Right atrium auricular region (tissue), 2 donors: ENCODE data around the gene CD48. TPM values are rescaled to one million over a fixed set of nuclear protein-coding genes. Genes with fewer than 3 reads are reported as not detected.
"Not testable (repeated sequence)": the region's sequence is repeated elsewhere in the genome, so short reads cannot be mapped to it uniquely, and the experiment has no call there.

Source experiments
- DNase-seq: peaks from one replicate; pipeline ENCODE4 v3.0.0-alpha.2; 2019; ENCODE audit warnings: low spot score
- H3K27ac ChIP-seq, 2 donors: fragments of 200-600 bp; sonication (generic); 1 replicate in 1 of 2; 2 replicates in 1 of 2; pipeline ENCODE4 v1.5.1; 2016 to 2019
- H3K27me3 ChIP-seq, 2 donors: fragments of 200-600 bp; sonication (generic); one replicate each; pipeline versions ENCODE4 v1.5.1 to v1.6.0; 2017 to 2019
- H3K36me3 ChIP-seq: fragments of 200-600 bp; sonication (generic); one replicate; pipeline ENCODE4 v1.5.1; 2016
- H3K4me1 ChIP-seq, 2 donors: fragments of 200-600 bp; sonication (generic); one replicate each; pipeline versions ENCODE4 v1.5.1 to v1.6.0; 2017 to 2019
- H3K4me3 ChIP-seq, 2 donors: fragments of 200-600 bp; sonication (generic); 1 replicate in 1 of 2; 2 replicates in 1 of 2; pipeline ENCODE4 v1.5.1; 2017 to 2019; ENCODE audit warnings: mild to moderate bottlenecking in 1 of 2, moderate library complexity in 1 of 2
- H3K9me3 ChIP-seq, 2 donors: fragments of 200-600 bp; sonication (generic); one replicate each; pipeline ENCODE4 v1.5.1; 2019
- total RNA-seq, 2 donors: library from RNA; depleted of rRNA; stranded (reverse); fragments of >200 nt; gene quantifications; one replicate each; pipeline ENCODE4 v1.1.0, GENCODE V29; 2016
- TF ChIP-seq, protein P1 (sequence below), 2 donors: fragments of 200-600 bp; sonication (generic); IDR thresholded peaks; one replicate each; pipeline ENCODE4 v1.5.1; 2019; ENCODE audit warnings: antibody characterized with exemption in 2 of 2

CD48 gene
- total RNA-seq, 2 donors from 2014 or later: 1.2 to 3.2 TPM

DNA sequence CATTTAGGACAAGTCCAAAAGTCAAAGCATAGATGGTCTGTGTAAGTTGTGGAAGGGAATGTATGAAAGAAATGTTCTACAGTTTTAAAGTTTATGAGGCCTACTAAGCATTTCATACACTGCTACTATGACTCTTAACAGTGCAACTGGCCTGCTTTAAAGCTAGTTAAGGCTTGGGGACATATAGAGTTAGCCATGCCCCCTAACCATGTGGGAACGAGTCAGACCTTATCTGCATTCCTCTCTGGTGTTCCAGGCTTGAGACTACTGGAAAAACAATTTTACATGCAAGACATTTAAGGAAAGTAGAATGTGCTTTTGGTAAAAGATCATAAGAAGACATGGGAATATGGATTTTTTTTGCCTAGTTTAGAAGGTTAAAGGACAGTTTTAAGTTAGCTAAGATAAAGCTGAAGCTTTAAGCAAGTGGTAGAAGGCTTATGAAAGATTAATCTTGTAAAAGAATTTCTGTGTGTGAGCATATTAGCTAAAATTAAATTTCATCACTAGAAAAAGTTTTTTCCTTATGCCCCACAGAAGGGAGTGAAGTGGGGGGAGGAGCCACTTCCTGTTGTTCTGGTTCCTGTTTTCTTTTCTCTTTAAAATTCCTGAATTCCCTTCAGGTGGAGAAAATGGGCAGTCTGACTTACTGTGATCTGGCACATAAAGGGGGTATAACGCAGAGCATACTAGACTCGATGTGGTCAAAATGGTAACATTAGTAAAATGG is 8.9 kb upstream of the CD48 start:
- Histone ChIP-seq H3K4me3 (no peak overlapping the region), H3K36me3 (no peaks in the 10 kb centered on the region), H3K27me3 (no peaks in the 10 kb centered on the region), H3K4me1 (no peaks in the 10 kb centered on the region), H3K27ac (no peak overlapping the region), H3K9me3 (no peaks in the 10 kb centered on the region)
- no peak for DNase-seq
- TF ChIP-seq, protein P1, sequence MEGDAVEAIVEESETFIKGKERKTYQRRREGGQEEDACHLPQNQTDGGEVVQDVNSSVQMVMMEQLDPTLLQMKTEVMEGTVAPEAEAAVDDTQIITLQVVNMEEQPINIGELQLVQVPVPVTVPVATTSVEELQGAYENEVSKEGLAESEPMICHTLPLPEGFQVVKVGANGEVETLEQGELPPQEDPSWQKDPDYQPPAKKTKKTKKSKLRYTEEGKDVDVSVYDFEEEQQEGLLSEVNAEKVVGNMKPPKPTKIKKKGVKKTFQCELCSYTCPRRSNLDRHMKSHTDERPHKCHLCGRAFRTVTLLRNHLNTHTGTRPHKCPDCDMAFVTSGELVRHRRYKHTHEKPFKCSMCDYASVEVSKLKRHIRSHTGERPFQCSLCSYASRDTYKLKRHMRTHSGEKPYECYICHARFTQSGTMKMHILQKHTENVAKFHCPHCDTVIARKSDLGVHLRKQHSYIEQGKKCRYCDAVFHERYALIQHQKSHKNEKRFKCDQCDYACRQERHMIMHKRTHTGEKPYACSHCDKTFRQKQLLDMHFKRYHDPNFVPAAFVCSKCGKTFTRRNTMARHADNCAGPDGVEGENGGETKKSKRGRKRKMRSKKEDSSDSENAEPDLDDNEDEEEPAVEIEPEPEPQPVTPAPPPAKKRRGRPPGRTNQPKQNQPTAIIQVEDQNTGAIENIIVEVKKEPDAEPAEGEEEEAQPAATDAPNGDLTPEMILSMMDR (IDR thresholded peaks at IDR 0.05): no peak

DNA sequence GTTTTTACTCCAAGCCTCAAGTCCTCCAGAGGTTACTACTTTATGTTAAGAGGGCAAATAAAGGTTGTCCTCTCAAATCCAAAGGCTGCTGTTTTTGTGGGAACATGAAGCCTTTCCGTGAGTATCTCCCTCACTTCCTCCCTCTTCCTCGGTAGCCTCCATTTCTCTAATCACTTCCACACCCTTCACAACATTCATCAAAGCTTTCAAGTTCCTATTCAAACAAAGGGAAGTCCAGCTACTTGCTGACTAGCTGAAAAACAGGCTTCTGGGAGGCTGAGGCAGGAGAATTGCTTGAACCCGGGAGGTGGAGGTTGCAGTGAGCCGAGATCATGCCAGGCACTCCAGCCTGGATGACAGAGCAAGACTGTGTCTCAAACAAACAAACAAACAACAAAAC is 6.6 kb upstream of the CD48 start:
- Histone ChIP-seq H3K36me3 (no peaks in the 10 kb centered on the region), H3K9me3 (no peaks in the 10 kb centered on the region), H3K27me3 (no peaks in the 10 kb centered on the region), H3K4me1 (no peaks in the 10 kb centered on the region), H3K4me3 (no peak overlapping the region), H3K27ac (no peak overlapping the region)
- TF ChIP-seq, protein P1 (IDR thresholded peaks at IDR 0.05): no peak
- DNase-seq: no peak

DNA sequence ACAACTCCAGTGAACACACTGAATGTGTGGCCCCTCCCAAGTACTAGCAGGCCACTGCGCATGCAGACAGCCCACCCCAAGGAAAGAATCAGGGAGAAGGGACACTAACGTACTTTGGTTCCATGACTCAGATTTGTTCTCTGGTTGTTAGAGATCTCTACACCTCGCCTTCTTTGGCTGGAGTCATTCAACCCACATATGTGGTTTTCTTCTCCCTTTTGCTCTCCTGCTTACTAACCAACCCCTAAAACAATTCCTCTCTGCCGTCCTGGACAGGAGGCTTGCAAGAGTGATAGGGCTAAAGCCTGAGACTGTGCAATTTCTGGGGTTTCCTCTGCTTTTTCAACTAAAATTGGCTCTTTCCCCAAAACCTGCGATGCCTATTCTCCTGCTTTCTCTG is 5.7 kb upstream of the CD48 start:
- no peaks in the 10 kb centered on the region for H3K27me3 ChIP-seq

DNA sequence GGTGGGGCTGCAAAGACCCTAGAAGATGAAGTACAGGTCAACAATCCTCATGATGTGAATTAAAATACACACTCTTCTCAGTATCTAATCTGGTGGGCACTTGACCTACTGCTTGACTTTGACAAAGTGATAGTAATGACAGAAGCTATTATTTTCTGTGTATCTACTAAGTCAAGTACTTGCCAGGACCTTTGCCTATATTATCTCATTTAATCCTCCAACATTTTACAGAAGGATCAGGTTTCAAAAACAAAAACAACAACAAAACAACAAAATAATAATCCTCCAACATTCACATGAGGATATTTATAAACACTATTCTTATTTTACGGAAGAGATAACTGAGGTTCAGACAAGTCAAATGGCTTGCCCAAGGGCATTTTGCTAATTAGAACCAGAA is 4.4 kb upstream of the CD48 start:
- Histone ChIP-seq H3K27me3 (no peaks in the 10 kb centered on the region), H3K36me3 (no peaks in the 10 kb centered on the region), H3K9me3 (no peaks in the 10 kb centered on the region), H3K27ac (no peak overlapping the region), H3K4me3 (no peak overlapping the region), H3K4me1 (no peaks in the 10 kb centered on the region)
- DNase-seq: no peak
- TF ChIP-seq, protein P1 (IDR thresholded peaks at IDR 0.05): no peak

More for the DNA sequence above, 5.7 kb upstream of the CD48 start:
- Histone ChIP-seq H3K27ac (no peak overlapping the region), H3K4me3 (no peak overlapping the region), H3K9me3 (no peaks in the 10 kb centered on the region), H3K36me3 (no peaks in the 10 kb centered on the region), H3K4me1 (no peaks in the 10 kb centered on the region)
- no peak for DNase-seq
- TF ChIP-seq, protein P1 (IDR thresholded peaks at IDR 0.05): no peak

DNA sequence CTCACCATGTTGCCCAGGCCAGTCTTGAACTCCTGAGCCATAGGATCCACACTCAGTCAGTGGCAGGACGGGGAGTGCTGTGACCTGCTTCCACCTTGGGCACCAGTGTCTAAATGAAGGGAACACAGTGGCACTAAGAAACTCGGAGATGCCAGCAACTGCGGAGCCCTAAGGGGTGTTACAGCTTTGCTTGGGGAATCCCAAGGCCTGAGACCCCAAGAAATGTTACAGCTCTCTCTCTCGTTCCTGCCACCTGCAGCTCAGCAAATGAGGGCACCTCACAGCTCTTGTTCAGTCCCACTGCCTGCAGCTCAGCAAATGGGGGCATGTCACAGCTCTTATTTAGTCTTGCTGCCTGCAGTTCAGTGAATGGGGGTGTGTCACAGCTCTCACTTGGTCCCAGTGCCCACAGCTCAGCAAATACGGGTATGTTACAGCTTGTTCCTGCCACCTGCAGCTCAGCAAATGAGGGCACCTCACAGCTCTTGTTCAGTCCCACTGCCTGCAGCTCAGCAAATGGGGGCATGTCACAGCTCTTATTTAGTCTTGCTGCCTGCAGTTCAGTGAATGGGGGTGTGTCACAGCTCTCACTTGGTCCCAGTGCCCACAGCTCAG is 2.5 kb upstream of the CD48 start:
- not testable (repeated sequence) for H3K27ac ChIP-seq, H3K27me3 ChIP-seq, DNase-seq, H3K36me3 ChIP-seq, H3K4me1 ChIP-seq, H3K4me3 ChIP-seq, H3K9me3 ChIP-seq

DNA sequence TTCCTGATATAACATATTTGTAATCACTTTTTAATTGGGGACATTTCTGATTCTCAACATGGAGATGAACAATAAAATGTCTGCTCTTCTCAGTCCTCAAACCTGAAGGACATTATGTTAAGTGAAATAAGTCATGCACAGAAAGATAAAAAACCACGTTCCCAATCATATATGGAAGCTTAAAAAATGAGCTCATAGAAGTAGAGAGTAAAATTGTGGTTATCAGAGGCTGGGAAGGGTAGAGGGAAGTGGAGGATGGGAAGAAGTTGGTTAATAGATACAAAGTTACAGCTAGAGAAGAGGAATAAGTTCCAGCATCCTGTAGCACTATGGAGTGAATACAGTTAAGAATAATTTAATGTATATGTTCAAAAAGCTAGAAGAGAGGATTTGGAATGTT is 1.5 kb upstream of the CD48 start:
- Histone ChIP-seq H3K36me3 (no peaks in the 10 kb centered on the region), H3K27ac (no peak overlapping the region), H3K4me3 (no peak overlapping the region), H3K27me3 (no peaks in the 10 kb centered on the region), H3K4me1 (no peaks in the 10 kb centered on the region), H3K9me3 (no peaks in the 10 kb centered on the region)
- DNase-seq: no peak
- TF ChIP-seq, protein P1 (IDR thresholded peaks at IDR 0.05): no peak

DNA sequence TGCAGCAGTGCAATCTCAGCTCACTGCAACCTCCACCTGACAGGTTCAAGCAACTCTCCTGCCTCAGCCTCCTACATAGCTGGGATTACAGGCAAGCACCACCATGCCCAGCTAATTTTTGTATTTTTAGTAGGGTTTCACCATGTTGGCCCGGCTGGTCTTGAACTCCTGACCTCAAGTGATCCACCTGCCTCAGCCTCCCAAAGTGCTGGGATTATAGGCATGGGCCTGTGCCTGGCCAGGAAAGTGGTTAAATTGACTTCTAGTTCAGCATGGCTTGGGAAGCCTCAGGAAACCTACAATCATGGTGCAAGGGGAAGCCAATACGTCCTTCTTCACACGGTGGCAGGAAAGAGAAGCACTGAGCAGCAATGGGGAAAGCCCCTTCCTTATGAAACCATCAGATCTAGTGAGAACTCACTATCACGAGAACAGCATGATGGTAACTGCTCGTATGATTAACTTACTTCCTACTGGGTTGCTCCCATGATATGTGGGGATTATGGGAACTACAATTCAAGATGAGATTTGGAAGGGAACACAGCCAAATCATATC is 981 bp upstream of the CD48 start:
- H3K9me3 ChIP-seq, H3K36me3 ChIP-seq, H3K27me3 ChIP-seq, H3K4me1 ChIP-seq, H3K27ac ChIP-seq, DNase-seq, H3K4me3 ChIP-seq: not testable (repeated sequence)
